Right forelimb (tissue), 1 donor: ENCODE data around the gene GPR18.
"Not testable (repeated sequence)": the region's sequence is repeated elsewhere in the genome, so short reads cannot be mapped to it uniquely, and the experiment has no call there.

Source experiments
- DNase-seq: peaks from one replicate; pipeline ENCODE4 v3.0.0-alpha.2; 2018

The GPR18 gene

DNA sequence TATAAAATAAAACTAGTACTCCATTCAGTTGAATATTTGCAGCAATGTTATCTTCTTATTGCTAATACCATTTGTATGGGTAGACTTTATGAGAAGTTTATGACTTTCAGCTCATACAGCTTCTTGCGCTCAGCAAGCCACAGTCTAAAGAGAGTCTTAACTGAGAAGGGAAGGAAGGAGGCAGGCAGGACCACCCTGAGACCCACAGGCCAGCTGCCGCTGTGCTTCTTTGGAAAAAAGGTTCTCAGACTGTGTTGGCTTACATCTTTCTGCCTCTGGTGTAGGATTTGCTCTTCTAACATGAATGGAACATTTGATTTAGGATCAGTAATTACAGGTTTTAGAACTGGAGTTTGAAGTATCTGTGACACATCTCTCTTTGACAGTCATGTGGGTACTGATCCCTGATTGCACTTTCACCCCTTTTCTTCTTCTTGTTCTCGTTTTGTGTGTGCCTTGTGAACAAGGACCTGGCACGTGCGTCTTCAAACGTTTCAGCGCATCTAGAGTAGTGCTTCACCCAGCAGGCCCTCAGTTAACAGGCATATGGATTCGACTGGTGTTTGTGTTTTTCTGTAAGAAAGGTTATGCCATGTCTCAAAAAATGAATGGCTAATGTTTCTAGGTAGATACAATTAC is 7.1 kb upstream of the GPR18 start:
- DNase-seq, result no peak

DNA sequence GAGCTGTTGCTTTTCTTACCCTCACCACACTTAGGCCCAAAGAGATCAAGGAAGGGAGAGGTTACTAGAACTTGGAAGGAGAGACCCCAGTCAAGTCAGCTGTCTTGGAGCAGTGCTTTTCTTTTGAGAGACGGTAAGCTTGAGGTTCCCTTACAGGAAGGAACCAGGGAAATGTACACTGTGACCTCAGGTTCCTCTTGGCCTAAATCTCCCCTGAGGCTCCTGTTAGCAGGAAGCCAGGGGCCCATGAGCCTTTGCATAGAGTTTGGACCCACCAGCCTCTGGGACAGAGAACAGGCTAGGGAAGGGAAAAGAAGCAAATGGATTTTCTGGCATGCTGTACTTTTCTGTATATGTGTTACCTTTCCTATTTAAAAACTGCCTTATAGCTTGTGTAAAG is 5.9 kb upstream of the GPR18 start:
- no peak for DNase-seq

DNA sequence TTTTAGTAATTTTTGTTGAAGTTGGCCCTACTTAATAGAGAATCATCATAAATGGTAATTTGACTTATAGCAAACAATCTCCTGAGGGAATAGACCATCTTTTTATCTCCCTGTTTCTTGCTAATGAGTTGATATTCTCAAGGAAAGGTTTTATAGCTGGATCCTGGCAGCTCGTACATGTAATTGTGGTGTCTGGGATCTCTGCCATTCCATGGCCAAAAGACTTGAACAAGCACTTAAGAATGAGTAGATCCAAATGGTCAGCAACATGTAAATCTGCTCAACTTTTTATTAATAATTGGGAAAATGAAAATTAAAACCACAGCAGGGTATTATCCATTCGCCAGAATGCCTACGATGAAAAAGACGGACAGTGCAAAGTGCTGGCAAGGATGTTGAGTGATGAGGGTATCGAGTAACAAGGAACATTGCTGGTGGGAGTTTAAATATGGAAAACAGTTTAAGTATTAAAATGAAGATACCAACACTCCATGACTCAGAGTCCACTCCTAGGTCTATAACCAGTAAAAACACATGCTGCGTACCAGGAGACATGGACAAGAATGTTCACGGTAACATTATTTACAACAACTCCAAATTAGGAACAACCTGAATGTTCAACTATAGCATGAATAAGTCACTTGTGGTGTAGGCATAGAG is 5.1 kb upstream of the GPR18 start:
- no peak for DNase-seq

DNA sequence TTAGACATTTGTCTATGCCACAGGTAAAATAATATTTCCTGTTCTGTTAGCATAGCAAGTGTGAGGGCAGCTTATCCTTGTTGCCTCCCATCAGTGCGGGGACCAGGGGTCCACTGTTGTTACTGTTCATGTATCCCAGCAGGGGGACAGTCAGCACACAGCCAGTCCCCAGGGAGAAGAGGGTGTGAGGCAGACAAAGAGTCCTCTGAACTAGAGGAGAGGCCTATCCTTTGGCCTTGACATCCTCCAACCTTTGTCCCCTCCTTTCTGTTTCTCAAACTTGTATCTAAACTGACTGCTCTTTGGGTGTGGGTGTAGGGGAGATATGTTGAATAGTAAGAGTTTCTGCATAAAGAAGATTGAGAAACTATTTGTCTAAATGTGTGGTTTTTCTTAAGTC is 2.9 kb upstream of the GPR18 start:
- no peak for DNase-seq

GRCh38 chr13:99260216-99260615 is 2.0 kb upstream of the GPR18 start:
- DNase-seq, result no peak

- no peak for DNase-seq
Observed at GRCh38 chr13:99258946-99259345, 767 bp upstream of the GPR18 start.

DNA sequence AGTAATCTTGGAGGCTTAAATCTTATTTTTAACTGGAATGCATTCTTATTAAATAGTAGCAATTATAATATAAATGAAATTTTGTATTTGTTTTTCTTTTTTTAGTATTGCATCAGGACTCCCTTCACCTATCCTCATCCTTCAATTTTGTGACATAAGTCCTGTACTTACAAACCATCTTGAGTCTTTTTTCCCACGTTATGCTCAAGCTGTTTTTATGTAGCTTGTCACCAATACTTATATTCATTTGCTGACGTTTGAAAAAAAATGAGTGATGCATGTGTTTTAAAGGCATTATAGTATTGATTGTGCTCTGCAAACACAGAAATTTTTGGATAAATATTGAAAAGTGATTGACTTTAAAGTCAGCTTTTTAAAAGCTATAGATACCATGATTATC is 888 bp downstream of the GPR18 start:
- DNase-seq, result no peak

DNA sequence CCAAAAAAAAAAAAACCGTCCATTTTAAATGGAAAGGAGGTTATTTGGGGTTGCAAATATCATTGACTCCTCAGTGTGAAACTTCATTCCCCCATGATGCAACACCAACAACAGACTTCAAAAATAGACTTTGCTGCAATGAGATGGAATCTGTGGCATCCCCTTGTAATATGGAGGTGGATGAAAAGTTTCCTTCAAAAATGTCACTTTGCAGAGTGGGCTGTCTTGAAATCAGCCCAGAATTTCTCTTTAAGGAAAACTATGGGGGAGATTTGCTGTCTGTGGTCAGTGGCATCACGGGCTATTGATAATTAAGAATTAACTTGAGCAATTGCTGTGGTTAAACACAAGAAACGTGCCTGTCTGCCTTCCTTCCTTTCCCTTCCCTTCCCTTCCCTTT is 1.5 kb downstream of the GPR18 start:
- no peak for DNase-seq

GRCh38 chr13:99256283-99256682 is 1.9 kb downstream of the GPR18 start:
- no peak for DNase-seq

- no peak for DNase-seq
Observed at GRCh38 chr13:99255271-99255670, 2.9 kb downstream of the GPR18 start.

DNA sequence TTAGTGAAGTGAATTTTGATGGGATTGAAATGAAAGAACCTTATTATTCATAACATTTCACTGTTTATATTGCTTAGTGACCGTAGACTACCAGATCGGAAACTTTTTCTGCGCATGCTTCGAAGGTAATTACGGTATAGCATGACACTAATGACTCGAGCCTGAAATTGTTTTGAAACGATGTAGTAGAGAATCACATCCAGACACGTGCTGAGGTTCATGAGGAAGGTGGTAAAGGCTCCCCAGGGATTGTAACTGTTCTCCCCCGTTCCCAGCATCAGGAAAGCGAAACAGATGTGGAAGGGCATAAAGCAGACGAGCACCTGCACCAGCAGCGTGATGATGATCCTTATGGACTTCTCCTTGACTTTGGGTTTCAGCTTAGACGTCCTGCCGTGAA is 3.3 kb downstream of the GPR18 start:
- DNase-seq, result no peak

DNA sequence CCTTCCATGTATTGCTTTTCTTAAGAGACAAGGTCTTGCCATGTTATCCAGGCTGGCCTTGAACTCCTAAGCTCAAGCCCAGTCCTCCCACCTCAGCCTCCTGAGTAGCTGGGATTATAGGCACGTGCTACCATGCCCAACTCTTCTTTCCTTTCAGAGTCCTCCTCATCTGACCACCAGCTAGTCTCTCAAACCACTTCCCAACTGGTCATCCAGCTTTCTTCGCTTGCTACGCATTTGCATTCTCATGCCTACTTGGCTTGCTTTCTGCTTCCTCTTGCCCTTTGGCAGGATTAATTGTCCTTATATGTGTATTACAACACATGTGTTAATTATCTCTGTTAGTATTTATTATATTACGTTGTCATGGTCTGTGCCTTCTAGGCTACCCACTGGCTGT is 6.3 kb downstream of the GPR18 start:
- no peak for DNase-seq

- no peak for DNase-seq
Observed at GRCh38 chr13:99250982-99251825, 7.0 kb downstream of the GPR18 start.

- not testable (repeated sequence) for DNase-seq
Observed at GRCh38 chr13:99249606-99250005, 8.6 kb downstream of the GPR18 start.

DNA sequence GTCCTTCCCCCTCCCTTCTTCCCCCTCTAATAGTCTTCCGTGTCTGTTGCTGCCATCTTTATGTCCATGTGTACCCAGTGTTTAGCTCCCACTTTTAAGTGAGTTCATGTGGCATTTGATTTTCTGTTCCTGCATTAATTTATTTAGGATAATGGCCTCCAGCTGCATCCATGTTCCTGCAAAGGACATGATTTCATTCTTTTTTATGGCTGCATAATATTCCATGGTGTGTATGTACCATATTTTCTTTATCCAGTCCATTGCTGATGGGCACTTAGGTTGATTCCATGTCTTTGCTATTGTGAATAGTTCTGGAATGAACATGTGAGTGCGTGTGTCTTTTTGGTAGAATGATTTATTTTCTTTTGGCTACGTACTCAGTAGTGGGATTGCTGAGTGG is 9.0 kb downstream of the GPR18 start:
- DNase-seq, result not testable (repeated sequence)

GRCh38 chr13:99246100-99246499 is 12.1 kb downstream of the GPR18 start:
- no peak for DNase-seq

GRCh38 chr13:99237981-99238662 is 20.1 kb downstream of the GPR18 start:
- DNase-seq, result no peak

DNA sequence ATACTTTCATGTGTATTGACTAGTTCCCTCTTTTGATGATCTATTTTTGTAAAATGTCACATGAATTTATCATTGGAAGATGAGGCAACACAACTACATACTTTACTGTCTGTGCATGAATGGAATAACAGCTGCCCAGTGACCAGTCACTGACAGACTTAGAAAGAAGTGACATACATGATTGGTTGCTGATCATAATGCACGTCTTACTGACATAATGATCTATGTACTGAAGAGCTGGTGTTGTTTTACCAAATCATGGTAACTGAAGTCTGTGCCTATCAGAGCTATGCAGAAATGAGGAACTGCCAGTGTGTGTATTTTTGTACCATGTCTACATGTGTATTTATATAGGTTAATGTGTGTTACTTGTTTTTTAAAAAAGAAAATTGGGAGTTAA is 26.5 kb downstream of the GPR18 start:
- no peak for DNase-seq

GRCh38 chr13:99230991-99231390 is 27.2 kb downstream of the GPR18 start:
- no peak for DNase-seq

- not testable (repeated sequence) for DNase-seq
Observed at GRCh38 chr13:99230588-99230987, 27.6 kb downstream of the GPR18 start.

DNA sequence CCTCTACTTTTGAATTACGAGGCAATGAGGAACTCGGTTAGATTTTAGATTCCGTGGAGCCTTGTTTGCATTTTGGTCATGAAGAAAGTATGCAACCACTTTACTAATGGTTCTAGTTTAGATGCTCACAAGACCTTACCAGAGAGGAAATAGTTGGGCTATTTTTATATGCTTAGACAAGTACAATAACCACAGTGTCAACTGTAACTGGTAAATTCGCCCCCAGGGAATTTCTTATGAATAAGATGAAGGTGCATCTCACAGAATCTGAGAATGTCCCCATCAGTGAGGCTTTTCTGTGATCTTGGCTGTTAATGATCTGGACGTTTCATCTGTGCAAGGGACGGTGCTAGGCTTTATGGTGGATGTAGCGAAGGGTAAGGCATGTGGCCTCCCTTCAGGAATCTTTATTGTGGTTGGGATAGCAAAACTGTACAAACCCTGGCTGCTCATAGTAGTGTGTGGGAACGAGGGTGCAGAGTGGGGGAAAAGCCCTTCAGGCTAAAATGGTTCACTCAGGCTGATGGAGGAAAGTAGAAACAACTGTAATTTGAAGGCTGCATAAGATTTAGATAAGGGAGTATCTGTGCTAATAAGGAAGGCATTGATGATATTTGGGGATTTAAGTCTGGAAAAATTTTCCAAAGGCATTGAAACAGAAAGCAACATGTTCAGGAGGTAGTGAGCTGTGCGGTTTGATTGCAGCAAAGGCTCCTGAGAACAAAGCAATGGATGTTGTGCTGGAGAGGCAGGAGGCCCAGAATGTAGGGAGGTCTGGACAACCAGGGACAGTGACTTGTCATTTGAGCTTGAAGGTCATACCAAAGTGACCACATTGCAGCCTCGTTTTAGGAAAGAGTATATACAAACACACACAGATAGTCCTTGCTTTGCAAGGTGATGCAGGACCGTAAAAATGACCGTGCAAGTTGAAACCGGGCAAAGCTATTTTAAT is 29.2 kb downstream of the GPR18 start:
- DNase-seq, result no peak
